K562 (cell line): ENCODE data around the gene TMTC2.

Experiments used
- CREM ChIP-seq: IDR thresholded peaks from 2 replicates; pipeline ENCODE4 v1.6.1; 2014; ENCODE audit warnings: antibody characterized with exemption, low read depth
- GATA2 ChIP-seq: sonication (generic); formaldehyde crosslinking; IDR thresholded peaks from 2 replicates; pipeline ENCODE4 v1.4.0; 2020; ENCODE audit warnings: mild to moderate bottlenecking, missing genetic modification reagents
- IRF9 ChIP-seq: fragments of 450-650 bp; IDR thresholded peaks from 2 replicates; pipeline ENCODE4 v1.6.1; 2016; ENCODE audit warnings: missing biosample characterization, missing genetic modification characterization
- KAT8 ChIP-seq: fragments of 450-650 bp; IDR thresholded peaks from 2 replicates; pipeline ENCODE4 v1.6.1; 2016; ENCODE audit warnings: low read depth, mild to moderate bottlenecking
- MAFF ChIP-seq: IDR thresholded peaks from 2 replicates; pipeline ENCODE4 v1.6.1; 2012; ENCODE audit warnings: low read length, improper control_type of control experiment
- NCOR1 ChIP-seq: fragments of 450-650 bp; IDR thresholded peaks from 2 replicates; pipeline ENCODE4 v1.6.1; 2016; ENCODE audit warnings: mild to moderate bottlenecking, moderate library complexity
- PHF8 ChIP-seq: fragments of 200-600 bp; sonication (generic); IDR thresholded peaks from 2 replicates; pipeline ENCODE4 v1.6.1; 2012; ENCODE audit warnings: mixed run types, mild to moderate bottlenecking, inconsistent platforms, low read length, moderate library complexity, borderline replicate concordance
- POLR3G ChIP-seq: IDR thresholded peaks from 2 replicates; pipeline ENCODE4 v1.6.1; 2011; ENCODE audit not compliant: insufficient read length, insufficient replicate concordance; ENCODE audit errors: extremely low read depth
- ZNF764 ChIP-seq: fragments of 250-450 bp; sonication (Bioruptor Pico); IDR thresholded peaks from 2 replicates; pipeline ENCODE4 v1.4.0; 2020; ENCODE audit warnings: low read depth, mild to moderate bottlenecking, moderate library complexity

- no peak for TF ChIP-seq KAT8
- TF ChIP-seq MAFF = no peak
- no peak for TF ChIP-seq CREM
- no peak for TF ChIP-seq GATA2 (CRISPR knock-in tag)
- TF ChIP-seq NCOR1 = no peak
- no peak for TF ChIP-seq IRF9 (tag)
- TF ChIP-seq ZNF764 (CRISPR knock-in tag) = no peak
- no peak for TF ChIP-seq POLR3G
- TF ChIP-seq PHF8 = no peak
Measured at GRCh38 chr12:83099436-83099835, 412.7 kb downstream of the TMTC2 start.
